H1 (cell line): Measurements from ENCODE around the gene BABAM2. TPM values are rescaled to one million over a fixed set of nuclear protein-coding genes. Genes with fewer than 3 reads are reported as not detected.

Source experiments
- CHD7 ChIP-seq: fragments of 300-600 bp; sonication (generic); IDR thresholded peaks from 2 replicates; pipeline ENCODE4 v1.7.1; 2012; ENCODE audit warnings: low read length, moderate library complexity, mild to moderate bottlenecking, inconsistent platforms; ENCODE audit not compliant: insufficient replicate concordance
- SIRT6 ChIP-seq: IDR thresholded peaks from one replicate; pipeline ENCODE4 v1.7.1; 2012; ENCODE audit warnings: low read length, inconsistent platforms
- polyA plus RNA-seq, 7 experiments: library from polyadenylated mRNA; depleted of rRNA in 3 of 7; stranded (reverse) in 5 of 7; unstranded in 2 of 7; fragments of >200 nt in 5 of 7; fragments of 200-250 nt in 2 of 7; gene quantifications; 1 replicate in 5 of 7; 2 replicates in 1 of 7; 4 replicates in 1 of 7; pipeline versions ENCODE4 v1.2.1 to v1.2.3, GENCODE V29; 2011 to 2013; ENCODE audit warnings: missing spikeins in 2 of 7, mixed read lengths in 2 of 7
- total RNA-seq: library from RNA; stranded (reverse); fragmentation: NEBNext Ultra II Directional; extraction: Animal tissue kit (Norgen Biotek cat#: 25700); gene quantifications from 2 replicates; pipeline ENCODE4 v1.2.1, GENCODE V29; 2021

Gene BABAM2
- total and polyA plus RNA-seq, 2 of the 8 experiments (the other 6 are each of a cell fraction or from before 2014, with no cell fraction given) = 15.8 to 20.9 TPM

GRCh38 chr2:28292491-28292890, 402.0 kb downstream of the BABAM2 start (continued):
- no peak for TF ChIP-seq CHD7
- TF ChIP-seq SIRT6 = no peak
